Spleen (tissue), 11 donors: ENCODE measurements around the gene CEACAM18. TPM values are rescaled to one million over a fixed set of nuclear protein-coding genes. Genes with fewer than 3 reads are reported as not detected.
A peak's percentile ranks its signal among the peaks of the same experiment; 100 is the strongest.
"Not testable (repeated sequence)": the region's sequence is repeated elsewhere in the genome, so short reads cannot be mapped to it uniquely, and the experiment has no call there.

Experiments used
- DNase-seq: peaks from one replicate; pipeline ENCODE4 v3.0.0-alpha.2; 2020
- H3K27ac ChIP-seq, 8 donors: fragments of 200-600 bp; sonication (generic) in 7 of 8; 1 replicate in 4 of 8; 2 replicates in 4 of 8; pipeline versions ENCODE4 v1.5.0 to v1.8.0; 2016 to 2021; ENCODE audit warnings: inconsistent platforms in 4 of 8, mild to moderate bottlenecking in 4 of 8, moderate library complexity in 1 of 8
- H3K27me3 ChIP-seq, 7 donors: fragments of 200-600 bp; sonication (generic) in 6 of 7; replicated peaks in 1 of 7; 1 replicate in 4 of 7; 2 replicates in 3 of 7; pipeline versions ENCODE4 v1.5.0 to v1.8.0; 2016 to 2021; ENCODE audit warnings: inconsistent platforms in 3 of 7, mild to moderate bottlenecking in 1 of 7
- H3K36me3 ChIP-seq, 6 donors: fragments of 200-600 bp; sonication (generic) in 5 of 6; 1 replicate in 4 of 6; 2 replicates in 2 of 6; pipeline versions ENCODE4 v1.5.0 to v1.8.0; 2016 to 2021; ENCODE audit warnings: inconsistent platforms in 2 of 6
- H3K4me1 ChIP-seq, 6 donors: fragments of 200-600 bp; sonication (generic) in 5 of 6; 1 replicate in 3 of 6; 2 replicates in 3 of 6; pipeline versions ENCODE4 v1.5.0 to v1.8.0; 2016 to 2021; ENCODE audit warnings: inconsistent platforms in 3 of 6
- H3K4me3 ChIP-seq, 8 donors: fragments of 200-600 bp; sonication (generic) in 7 of 8; 1 replicate in 4 of 8; 2 replicates in 4 of 8; pipeline versions ENCODE4 v1.5.0 to v1.8.0; 2016 to 2021; ENCODE audit warnings: inconsistent platforms in 4 of 8, mild to moderate bottlenecking in 4 of 8, moderate library complexity in 2 of 8
- H3K9me3 ChIP-seq, 8 donors: fragments of 200-600 bp; sonication (generic) in 7 of 8; 1 replicate in 4 of 8; 2 replicates in 4 of 8; pipeline versions ENCODE4 v1.5.0 to v1.8.0; 2016 to 2021; ENCODE audit warnings: inconsistent platforms in 4 of 8
- CTCF ChIP-seq, 11 experiments: fragments of 200-600 bp in 7 of 11; fragments of 450-650 bp in 4 of 11; sonication (generic) in 4 of 11; IDR thresholded peaks in 8 of 11; conservative IDR thresholded peaks in 3 of 11; 1 replicate in 7 of 11; 2 replicates in 4 of 11; pipeline versions ENCODE4 v1.4.0 to v1.8.0; 2016 to 2021; ENCODE audit warnings: antibody characterized with exemption in 11 of 11, inconsistent platforms in 4 of 11, mild to moderate bottlenecking in 1 of 11
- POLR2A ChIP-seq, 3 donors: fragments of 450-650 bp; IDR thresholded peaks; one replicate each; pipeline ENCODE4 v1.5.1; 2017; ENCODE audit warnings: antibody characterized with exemption in 3 of 3, mild to moderate bottlenecking in 1 of 3
- POLR2AphosphoS5 ChIP-seq, 3 donors: sonication (generic); formaldehyde crosslinking; IDR thresholded peaks; one replicate each; pipeline ENCODE4 v1.5.1; 2017; ENCODE audit warnings: antibody characterized with exemption in 3 of 3
- WGBS, 5 donors: extraction: QIAGEN DNeasy Blood & Tissue Kit in 3 of 5; methylation state at CpG; one replicate each; pipeline versions ENCODE4 v1.1.5 to v1.1.7; 2013 to 2018; 5-methylcytosine and 5-hydroxymethylcytosine counted together
- intact Hi-C: fragments of 100-400 bp; cut with DNase I; formaldehyde crosslinking; loops from one replicate; pipeline ENCODE4 v1.15.0; 2023; ENCODE audit warnings: low total_unique reads
- polyA plus RNA-seq, 3 donors: library from polyadenylated mRNA; stranded (reverse); fragments of 200-250 nt; gene quantifications; one replicate each; pipeline ENCODE4 v1.2.1, GENCODE V29; 2013
- total RNA-seq, 7 donors: library from RNA; depleted of rRNA in 3 of 7; stranded (reverse); fragments of >200 nt in 3 of 7; fragmentation: NEBNext Ultra II Directional in 4 of 7; extraction: Animal tissue kit (Norgen Biotek cat#: 25700) in 4 of 7; gene quantifications; one replicate each; pipeline versions ENCODE4 v1.1.0 to v1.2.1, GENCODE V29; 2016 to 2021
- donor health status: healthy with polysubstance abuse.
- donor health status: DM: no; HTN: no; CAD: no; lungs with moderate emphysema.
- donor health status: DM: no; HTN: no; CAD: no.
- donor health status: Bipolar disorder and iron deficiency.
- donor health status: healthy.
- donor health status: DM: no; HTN: no; CAD: no.
- donor health status: DM: yes; HTN: yes; CAD: no.

Gene CEACAM18
- total and polyA plus RNA-seq, 10 donors, result not detected

- peaks cover 0 to 75% (median 19%) of the 10 kb centered on the region in 7 donors for H3K27me3 ChIP-seq
- intact Hi-C loops, result no loop called here
- WGBS, 5 donors, result 73 to 85% (median 82%) methylated on average over 9 to 10 of the region's 10 CpGs
Observed at GRCh38 chr19:51462681-51463080, 15.7 kb upstream of the CEACAM18 start.

DNA sequence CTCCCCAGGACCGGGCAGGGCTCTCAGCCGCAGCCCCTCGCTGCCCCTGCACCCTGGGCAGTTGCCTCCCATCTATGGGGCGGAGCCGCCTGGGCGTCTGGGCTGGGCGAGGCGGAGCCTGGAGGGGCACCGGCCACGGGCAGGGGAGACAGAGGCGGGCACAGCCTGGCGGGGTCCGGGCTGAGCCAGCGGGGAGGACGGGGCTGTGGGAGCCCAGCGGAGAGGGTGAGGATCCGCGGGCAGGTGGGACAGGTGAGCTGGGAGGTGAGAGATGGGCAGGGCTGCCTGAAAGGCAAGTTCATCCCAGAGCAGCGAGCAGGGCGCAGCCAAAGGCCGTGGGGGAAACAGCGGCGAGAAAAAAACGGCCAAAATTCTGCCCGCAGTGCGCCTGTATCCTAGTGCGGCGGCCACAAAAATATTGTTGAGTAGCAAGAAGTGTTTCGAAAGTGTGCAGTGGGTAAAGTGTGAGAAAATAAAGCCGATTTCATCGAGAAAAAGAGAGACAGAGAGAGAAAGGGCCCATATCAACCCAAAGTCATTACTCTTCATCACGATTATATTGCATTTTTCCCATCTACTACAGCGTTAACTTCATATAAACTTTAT lies 14.3 kb upstream of the CEACAM18 start:
- intact Hi-C loops, H3K9me3 ChIP-seq, H3K27ac ChIP-seq, H3K4me3 ChIP-seq, H3K36me3 ChIP-seq, DNase-seq: not testable (repeated sequence)
- Histone ChIP-seq H3K27me3 (peaks cover 0 to 65% (median 19%) of the 10 kb centered on the region in 7 donors), H3K4me1 (peaks cover 0 to 63% (median 14%) of the 10 kb centered on the region in 6 donors)
- 17 to 41% (median 33%) methylated on average over 11 to 15 of the region's 33 CpGs for whole genome bisulfite sequencing, 5 donors

More at GRCh38 chr19:51462681-51463080, 15.7 kb upstream of the CEACAM18 start:
- H3K9me3 ChIP-seq, result no peaks in the 10 kb centered on the region
- H3K36me3 ChIP-seq, result no peaks in the 10 kb centered on the region
- H3K4me1 ChIP-seq, result peaks cover 0 to 54% (median 14%) of the 10 kb centered on the region in 6 donors
- TF ChIP-seq CTCF (IDR thresholded peaks at IDR 0.05 in 8 of 11, conservative IDR thresholded peaks at IDR 0.05 in 3 of 11), result no peak
- no peak for TF ChIP-seq POLR2AphosphoS5 (IDR thresholded peaks at IDR 0.05)
- peak; percentile 48 for DNase-seq
- H3K27ac ChIP-seq, result no peak overlapping the region
- H3K4me3 ChIP-seq, result no peak overlapping the region

GRCh38 chr19:51466723-51467122 lies 11.6 kb upstream of the CEACAM18 start:
- peaks cover 0 to 44% (median 10%) of the 10 kb centered on the region in 6 donors for H3K4me1 ChIP-seq
- H3K9me3 ChIP-seq, result no peaks in the 10 kb centered on the region
- no peak overlapping the region for H3K27ac ChIP-seq
- H3K27me3 ChIP-seq, result peaks cover 0 to 50% (median 16%) of the 10 kb centered on the region in 7 donors
- no peak overlapping the region for H3K4me3 ChIP-seq
- TF ChIP-seq CTCF (IDR thresholded peaks at IDR 0.05 in 8 of 11, conservative IDR thresholded peaks at IDR 0.05 in 3 of 11), result no peak
- no peak for TF ChIP-seq POLR2AphosphoS5 (IDR thresholded peaks at IDR 0.05)
- no peak for TF ChIP-seq POLR2A (IDR thresholded peaks at IDR 0.05)
- H3K36me3 ChIP-seq, result no peaks in the 10 kb centered on the region
- no peak for DNase-seq
- intact Hi-C loops, result no loop called here
- 49 to 66% (median 55%) methylated on average over 3 of the region's 3 CpGs for WGBS, 5 donors

GRCh38 chr19:51467864-51468544 lies 10.3 kb upstream of the CEACAM18 start:
- peak; percentile 29 for DNase-seq
- intact Hi-C loops, result no loop called here
- Histone ChIP-seq H3K36me3 (no peaks in the 10 kb centered on the region), H3K4me3 (no peak overlapping the region), H3K4me1 (peaks cover 0 to 36% (median 3%) of the 10 kb centered on the region in 6 donors), H3K9me3 (no peaks in the 10 kb centered on the region), H3K27me3 (peaks cover 0 to 48% (median 3%) of the 10 kb centered on the region in 7 donors), H3K27ac (no peak overlapping the region)
- no peak for TF ChIP-seq POLR2AphosphoS5 (IDR thresholded peaks at IDR 0.05)
- 42 to 61% (median 50%) methylated on average over 4 of the region's 4 CpGs for WGBS, 5 donors

DNA sequence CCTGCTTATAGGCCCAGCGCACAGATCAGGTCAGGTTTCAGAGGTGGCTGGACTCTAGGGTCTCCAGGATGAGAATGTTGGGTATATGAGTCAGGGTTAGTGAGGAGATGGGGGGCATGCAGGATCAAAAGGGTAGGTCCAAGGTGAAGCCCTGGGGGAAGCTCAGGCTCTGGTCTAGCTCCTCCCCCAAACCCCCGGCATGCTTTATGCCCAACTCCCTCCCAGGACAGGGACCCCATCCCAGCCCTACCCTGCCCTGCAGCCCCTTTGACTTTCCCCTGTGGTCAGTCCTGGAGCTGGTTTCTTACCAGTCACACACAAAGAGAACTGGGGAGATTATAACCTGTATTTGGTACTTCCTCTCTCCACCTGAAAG lies 9.8 kb upstream of the CEACAM18 start:
- intact Hi-C loops, result no loop called here
- Histone ChIP-seq H3K27ac (no peak overlapping the region), H3K4me1 (peaks cover 0 to 35% (median 2%) of the 10 kb centered on the region in 6 donors), H3K27me3 (peaks cover 0 to 48% (median 2%) of the 10 kb centered on the region in 7 donors), H3K36me3 (no peaks in the 10 kb centered on the region), H3K9me3 (no peaks in the 10 kb centered on the region), H3K4me3 (no peak overlapping the region)
- DNase-seq, result peak; percentile 29
- 66 to 92% (median 86%) methylated on average over 2 of the region's 2 CpGs for WGBS, 5 donors
- no peak for TF ChIP-seq CTCF (IDR thresholded peaks at IDR 0.05 in 8 of 11, conservative IDR thresholded peaks at IDR 0.05 in 3 of 11)
- no peak for TF ChIP-seq POLR2AphosphoS5 (IDR thresholded peaks at IDR 0.05)
- TF ChIP-seq POLR2A (IDR thresholded peaks at IDR 0.05), result no peak
